Measurements from ENCODE around the gene NMT1. TPM values are rescaled to one million over a fixed set of nuclear protein-coding genes. Genes with fewer than 3 reads are reported as not detected.
A peak's percentile ranks its signal among the peaks of the same experiment; 100 is the strongest.

The NMT1 gene
- 92.4 and 97.9 TPM in 2 replicates for total RNA-seq
- long read RNA-seq, full-length matches to known transcripts, result 53 of 114 reads
- long read RNA-seq, partial matches to known transcripts, result 16 of 114 reads
- long read RNA-seq, other reads (novel, unspliced or antisense), result 45 of 114 reads

DNA sequence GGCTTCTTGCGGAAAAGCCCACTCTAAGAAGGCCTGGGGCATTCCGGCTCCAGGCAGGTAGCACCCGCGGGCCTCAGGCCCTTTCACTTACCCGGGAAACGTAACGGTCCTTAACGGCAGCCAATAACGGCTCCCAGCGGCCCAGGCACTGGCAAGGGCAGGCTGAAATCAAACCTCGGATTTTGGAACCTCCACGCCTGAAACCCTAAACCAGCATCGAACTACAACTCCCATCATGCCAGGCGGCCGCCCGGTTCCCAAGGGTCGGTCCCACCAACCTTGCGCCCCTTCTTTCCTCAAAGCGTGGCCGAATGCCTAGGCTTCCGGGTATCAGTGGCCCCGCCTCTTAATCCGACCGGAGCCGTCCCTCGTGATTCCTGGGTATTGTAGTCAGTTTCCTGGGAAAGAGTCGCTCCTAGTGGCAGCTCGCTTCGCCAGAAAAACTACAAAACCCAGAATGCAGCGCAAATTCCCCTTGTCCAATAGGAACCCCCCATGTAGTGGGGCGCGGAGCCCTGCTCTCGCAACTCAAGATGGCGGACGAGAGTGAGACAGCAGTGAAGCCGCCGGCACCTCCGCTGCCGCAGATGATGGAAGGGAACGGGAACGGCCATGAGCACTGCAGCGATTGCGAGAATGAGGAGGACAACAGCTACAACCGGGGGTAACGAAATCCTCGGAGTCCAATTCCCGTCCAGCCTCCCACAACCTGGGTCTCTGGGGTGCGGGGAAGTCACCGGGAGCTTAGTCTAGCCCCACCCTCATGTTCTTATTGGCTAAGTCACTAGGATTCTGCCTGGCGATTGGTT is at the start of gene NMT1:
Gene NMT1 (plus strand): TSS at position 521 of the 809 bp plus-strand sequence. CDS start 13 bp downstream, at position 534.
- no peak for TF ChIP-seq CTCF (IDR thresholded peaks at IDR 0.05)
- Mint-ChIP-seq H3K4me3 (ENCODE audit: unreplicated experiment) (peak within 1 kb of the TSS; percentile 98), H3K36me3 (ENCODE audit: unreplicated experiment) (no peaks in the 10 kb centered on the region), H3K9me3 (ENCODE audit: unreplicated experiment) (no peaks in the 10 kb centered on the region), H3K4me1 (ENCODE audit: unreplicated experiment) (peaks cover 32% of the 10 kb centered on the region), H3K27ac (ENCODE audit: unreplicated experiment) (peak within 1 kb of the TSS; percentile 96), H3K27me3 (ENCODE audit: unreplicated experiment) (no peaks in the 10 kb centered on the region)
- peak; percentile 99 for DNase-seq (ENCODE audit: extremely low spot score, unreplicated experiment)

- Mint-ChIP-seq H3K4me3 (ENCODE audit: unreplicated experiment) (no peak overlapping the region), H3K27me3 (ENCODE audit: unreplicated experiment) (peaks cover 7% of the 10 kb centered on the region), H3K27ac (ENCODE audit: unreplicated experiment) (no peak overlapping the region), H3K4me1 (ENCODE audit: unreplicated experiment) (peaks cover 11% of the 10 kb centered on the region), H3K9me3 (ENCODE audit: unreplicated experiment) (no peaks in the 10 kb centered on the region), H3K36me3 (ENCODE audit: unreplicated experiment) (no peaks in the 10 kb centered on the region)
- no peak for TF ChIP-seq CTCF (IDR thresholded peaks at IDR 0.05)
- DNase-seq (ENCODE audit: extremely low spot score, unreplicated experiment), result no peak
Observed at GRCh38 chr17:45011767-45012166, 49.4 kb upstream of the NMT1 start.

DNA sequence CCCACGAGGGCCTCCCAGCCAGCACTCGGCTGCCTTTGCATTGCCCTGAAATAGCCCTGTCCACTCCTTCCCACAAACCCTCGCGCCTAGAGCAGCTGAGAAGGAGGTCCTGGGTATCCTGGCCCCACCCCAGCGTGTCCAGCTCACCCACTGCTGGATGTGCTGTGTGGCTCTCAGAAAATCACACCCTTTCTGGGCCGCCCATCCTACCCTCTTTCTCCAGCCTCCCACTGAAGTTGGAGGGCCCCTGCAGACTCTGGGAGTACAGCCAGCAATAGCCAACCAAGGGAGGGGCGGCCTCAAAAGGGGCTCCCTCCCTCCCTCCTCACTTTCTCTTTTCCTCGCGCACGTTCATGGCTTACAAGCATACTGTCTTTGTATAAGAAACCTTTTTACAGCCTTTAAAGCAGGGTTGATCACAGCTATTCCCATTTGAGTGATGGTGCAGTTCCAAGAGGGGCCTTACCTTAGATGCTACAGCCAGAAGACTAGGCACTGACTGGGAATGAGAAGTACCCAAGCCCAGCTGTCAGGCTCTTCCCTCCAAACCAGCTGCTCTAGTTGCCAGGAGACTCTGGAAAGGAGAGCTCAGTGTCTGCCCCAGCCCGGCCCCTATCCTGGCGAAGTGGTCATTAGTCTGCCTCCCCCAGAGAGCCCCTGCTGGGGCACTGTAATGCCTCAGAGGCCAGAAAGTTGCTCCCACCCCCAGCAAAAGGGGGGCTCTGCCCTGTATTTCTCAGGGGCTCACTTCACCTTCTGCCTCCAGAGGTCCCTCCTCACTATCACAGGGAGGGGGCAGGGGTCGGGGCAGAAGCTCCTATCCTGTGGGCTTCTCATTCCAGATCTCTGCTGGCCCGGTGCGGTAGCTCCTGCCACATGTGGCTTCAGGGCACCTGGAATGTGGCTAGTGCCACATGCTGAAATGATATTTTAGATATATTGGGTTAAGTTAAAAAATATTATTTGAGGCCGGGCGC is 47.8 kb upstream of the NMT1 start:
- no peak for TF ChIP-seq CTCF (IDR thresholded peaks at IDR 0.05)
- Mint-ChIP-seq H3K4me1 (ENCODE audit: unreplicated experiment) (peaks cover 14% of the 10 kb centered on the region), H3K27me3 (ENCODE audit: unreplicated experiment) (no peaks in the 10 kb centered on the region), H3K4me3 (ENCODE audit: unreplicated experiment) (no peak overlapping the region), H3K9me3 (ENCODE audit: unreplicated experiment) (no peaks in the 10 kb centered on the region), H3K27ac (ENCODE audit: unreplicated experiment) (no peak overlapping the region), H3K36me3 (ENCODE audit: unreplicated experiment) (no peaks in the 10 kb centered on the region)
- DNase-seq (ENCODE audit: extremely low spot score, unreplicated experiment), result no peak

DNA sequence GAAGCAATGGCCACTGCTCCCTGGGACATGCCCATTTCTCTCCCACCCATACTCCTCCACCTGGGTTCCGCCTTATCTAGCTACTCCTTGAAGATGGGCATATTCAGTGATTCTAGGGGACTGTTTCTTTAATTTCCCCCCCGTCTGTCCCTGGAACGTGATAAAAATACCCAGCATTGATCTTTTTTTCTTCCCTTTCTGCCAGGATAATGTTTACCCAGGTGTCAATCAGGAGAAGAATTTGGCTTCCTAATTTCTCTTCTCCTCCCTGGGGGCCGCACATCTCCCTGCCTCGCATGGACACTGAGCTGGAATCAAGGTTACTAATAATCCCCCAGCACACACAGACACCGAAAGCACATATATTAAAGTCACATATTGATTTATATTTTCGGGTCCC is 44.9 kb upstream of the NMT1 start:
- Mint-ChIP-seq H3K4me3 (ENCODE audit: unreplicated experiment) (no peak overlapping the region), H3K9me3 (ENCODE audit: unreplicated experiment) (no peaks in the 10 kb centered on the region), H3K4me1 (ENCODE audit: unreplicated experiment) (peaks cover 27% of the 10 kb centered on the region), H3K27ac (ENCODE audit: unreplicated experiment) (no peak overlapping the region), H3K27me3 (ENCODE audit: unreplicated experiment) (no peaks in the 10 kb centered on the region), H3K36me3 (ENCODE audit: unreplicated experiment) (no peaks in the 10 kb centered on the region)
- DNase-seq (ENCODE audit: extremely low spot score, unreplicated experiment), result no peak
- no peak for TF ChIP-seq CTCF (IDR thresholded peaks at IDR 0.05)
